T-helper 2 cell treated with Interferon-gamma antibody and Interleukin-4, amounts not matched to agents 5 μg/mL and 100 μg/mL, for 36 hours (primary cell): ENCODE data around the gene DDX28.
A peak's percentile ranks its signal among the peaks of the same experiment; 100 is the strongest.

Source experiments
- DNase-seq: peaks from one replicate; pipeline ENCODE4 v3.0.0; 2021; ENCODE audit warnings: low spot score
- H3K27ac Mint-ChIP-seq: one replicate; pipeline ENCODE4 v1.8.0; 2021; ENCODE audit warnings: mild to moderate bottlenecking, mixed read lengths
- H3K27me3 Mint-ChIP-seq: one replicate; pipeline ENCODE4 v1.8.0; 2021; ENCODE audit warnings: low read depth, mixed read lengths
- H3K36me3 Mint-ChIP-seq: one replicate; pipeline ENCODE4 v1.8.0; 2021; ENCODE audit warnings: low read depth, mixed read lengths
- H3K4me1 Mint-ChIP-seq: one replicate; pipeline ENCODE4 v1.8.0; 2021; ENCODE audit warnings: low read depth, mixed read lengths
- H3K4me3 Mint-ChIP-seq: one replicate; pipeline ENCODE4 v1.8.0; 2022; ENCODE audit warnings: mild to moderate bottlenecking, moderate library complexity, mixed read lengths
- H3K9me3 Mint-ChIP-seq: one replicate; pipeline ENCODE4 v1.8.0; 2021; ENCODE audit warnings: mixed read lengths

The DDX28 gene

DNA sequence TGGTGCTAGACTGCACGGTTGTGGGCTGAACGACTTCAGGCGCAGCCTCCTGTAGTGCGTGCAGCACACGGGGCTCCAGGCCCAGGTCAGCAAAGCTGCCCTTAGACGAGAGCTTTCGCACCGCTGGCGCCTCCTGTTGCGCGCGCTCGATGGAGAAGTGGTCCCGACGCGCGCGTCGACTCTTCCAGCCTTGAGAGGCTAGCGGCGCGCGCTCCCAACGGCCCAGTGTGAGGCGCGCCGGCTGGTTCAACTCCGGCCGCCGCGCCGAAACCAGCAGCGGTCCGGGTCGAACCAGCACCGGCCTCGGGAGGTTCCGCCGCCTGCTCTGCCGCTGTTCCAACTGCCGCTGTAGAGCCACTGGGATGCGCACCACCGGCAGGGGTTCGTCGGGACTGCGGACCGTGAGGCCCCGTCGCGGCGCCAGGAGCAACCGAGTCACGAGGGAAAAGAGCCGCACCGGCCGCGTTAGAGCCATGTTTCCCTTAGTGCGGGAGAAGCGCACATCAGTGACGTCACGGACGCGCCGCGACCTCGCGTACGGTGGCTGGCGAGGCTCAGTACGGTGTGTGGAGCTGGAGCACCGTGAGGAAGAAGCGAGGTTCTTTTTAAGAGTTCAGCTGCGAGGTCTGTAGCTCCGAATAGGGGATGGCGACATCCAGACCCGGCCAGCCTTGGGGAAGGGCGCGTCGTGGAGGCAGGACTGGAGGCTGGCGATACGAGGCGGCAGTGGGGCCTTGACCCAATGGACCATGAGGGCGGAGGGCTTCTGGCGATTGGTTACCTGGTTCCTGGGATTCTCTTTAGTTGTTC, at the start of gene DDX28, which contains the start of gene DUS2:
TSS of gene DDX28 (minus strand) at position 505 of the 810 bp plus-strand sequence. CDS start at position 475, 30 bp downstream.
TSS of gene DUS2 (plus strand) at position 557 of the 810 bp plus-strand sequence. CDS start 14,740 bp downstream, outside the sequence.
- peaks cover 13% of the 10 kb centered on the region for H3K4me1 Mint-ChIP-seq
- peak; percentile 94 for DNase-seq
- H3K27ac Mint-ChIP-seq, result peak within 1 kb of the TSS; percentile 96
- H3K36me3 Mint-ChIP-seq, result peaks cover 19% of the 10 kb centered on the region
- H3K9me3 Mint-ChIP-seq, result no peaks in the 10 kb centered on the region
- H3K4me3 Mint-ChIP-seq, result peak within 1 kb of the TSS; percentile 100
- no peaks in the 10 kb centered on the region for H3K27me3 Mint-ChIP-seq

DNA sequence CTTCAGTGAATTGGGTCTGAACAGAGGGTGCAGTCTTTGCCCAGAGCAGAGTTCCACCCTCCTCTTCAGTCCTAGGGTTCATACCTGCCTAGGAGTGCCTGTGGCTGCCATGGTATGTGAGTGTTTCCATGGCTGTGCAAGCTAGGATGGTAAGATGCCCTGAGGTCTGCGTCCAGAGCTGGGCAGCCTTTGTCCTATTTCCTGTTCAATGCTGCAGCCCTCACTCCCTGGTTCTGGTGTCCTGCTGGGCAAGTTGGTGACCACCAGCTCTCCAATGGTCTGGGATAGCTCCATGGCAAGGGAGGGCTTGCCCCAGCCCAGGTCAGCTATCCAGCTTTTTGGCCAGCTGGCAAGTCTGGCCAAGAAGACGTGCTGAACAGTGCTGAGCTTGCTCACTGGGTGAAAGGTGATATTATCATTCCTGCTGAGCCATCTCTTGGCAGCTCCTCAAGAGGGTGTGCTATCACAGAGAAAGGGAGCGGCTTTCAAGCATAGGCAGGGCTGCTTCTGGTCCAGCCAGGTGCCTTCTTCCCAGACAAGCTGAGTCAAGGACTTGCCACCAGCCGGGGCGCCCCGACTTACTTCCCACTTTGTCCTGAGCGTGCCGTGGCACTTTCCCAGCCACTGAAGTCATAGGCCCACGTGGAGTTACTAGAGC, 49.1 kb upstream of the DDX28 start:
- peaks cover 79% of the 10 kb centered on the region for H3K4me1 Mint-ChIP-seq
- DNase-seq, result no peak
- peaks cover 68% of the 10 kb centered on the region for H3K36me3 Mint-ChIP-seq
- H3K4me3 Mint-ChIP-seq, result peak overlapping the region; percentile 45
- H3K27me3 Mint-ChIP-seq, result no peaks in the 10 kb centered on the region
- H3K9me3 Mint-ChIP-seq, result no peaks in the 10 kb centered on the region
- peak overlapping the region; percentile 65 for H3K27ac Mint-ChIP-seq

DNA sequence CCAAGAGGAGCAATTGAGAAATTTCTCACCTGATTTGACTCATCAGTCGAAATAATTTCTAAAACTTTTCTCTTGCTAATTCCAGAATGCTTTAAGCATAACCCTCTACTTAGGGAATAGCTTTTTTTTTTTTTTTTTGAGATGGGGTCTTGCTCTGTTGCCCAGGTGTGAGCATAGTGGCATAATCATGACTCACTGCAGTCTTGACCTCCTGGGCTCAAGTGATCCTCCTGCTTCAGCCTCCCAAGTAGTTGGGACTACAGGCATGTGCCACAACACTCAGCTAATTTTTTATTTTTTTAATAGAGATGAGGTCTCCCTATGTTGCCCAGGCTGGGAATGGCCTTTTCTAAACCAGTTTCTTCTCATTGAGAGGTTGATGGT, 48.5 kb upstream of the DDX28 start:
- Mint-ChIP-seq H3K27ac (peak overlapping the region; percentile 93), H3K36me3 (peaks cover 66% of the 10 kb centered on the region), H3K27me3 (no peaks in the 10 kb centered on the region), H3K4me1 (peaks cover 80% of the 10 kb centered on the region), H3K9me3 (no peaks in the 10 kb centered on the region), H3K4me3 (peak overlapping the region; percentile 74)
- DNase-seq, result no peak

DNA sequence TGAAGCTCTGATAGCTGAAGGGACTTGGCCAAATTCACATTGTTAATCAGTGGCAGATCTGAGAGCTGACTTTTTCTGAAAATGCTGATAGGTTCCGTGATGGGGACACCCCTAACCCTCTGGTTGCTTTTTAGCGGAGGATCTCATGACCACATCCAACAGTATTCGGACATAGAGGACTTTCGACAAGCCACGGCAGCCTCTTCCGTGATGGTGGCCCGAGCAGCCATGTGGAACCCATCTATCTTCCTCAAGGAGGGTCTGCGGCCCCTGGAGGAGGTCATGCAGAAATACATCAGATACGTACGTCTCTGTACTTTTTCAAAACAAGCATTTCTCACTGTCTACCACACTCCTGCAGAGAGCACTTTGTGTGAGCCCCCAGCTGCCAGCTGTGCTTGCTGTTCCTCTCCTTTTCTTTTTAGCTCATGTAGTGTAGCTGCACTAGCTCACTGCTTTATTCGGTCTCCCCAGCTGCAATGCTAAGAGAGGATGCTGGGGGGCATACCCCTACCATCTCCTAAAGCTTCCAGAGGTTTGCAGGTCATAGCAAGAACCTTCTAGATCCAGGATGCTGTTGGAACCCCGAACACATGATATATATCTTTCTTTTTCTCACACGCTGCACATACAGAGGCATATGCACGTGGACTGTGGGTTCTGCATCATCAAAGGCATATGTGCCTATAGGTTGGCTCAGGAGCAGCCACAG, 47.9 kb upstream of the DDX28 start:
- H3K36me3 Mint-ChIP-seq, result peaks cover 65% of the 10 kb centered on the region
- no peak for DNase-seq
- H3K27me3 Mint-ChIP-seq, result no peaks in the 10 kb centered on the region

GRCh38 chr16:68070249-68070730, 47.3 kb upstream of the DDX28 start:
- Mint-ChIP-seq H3K27ac (peak overlapping the region; percentile 93), H3K4me3 (peak overlapping the region; percentile 74)

More for the DNA sequence above, 47.9 kb upstream of the DDX28 start:
- Mint-ChIP-seq H3K4me1 (peaks cover 80% of the 10 kb centered on the region), H3K27ac (peak overlapping the region; percentile 93), H3K9me3 (no peaks in the 10 kb centered on the region), H3K4me3 (peak overlapping the region; percentile 74)

DNA sequence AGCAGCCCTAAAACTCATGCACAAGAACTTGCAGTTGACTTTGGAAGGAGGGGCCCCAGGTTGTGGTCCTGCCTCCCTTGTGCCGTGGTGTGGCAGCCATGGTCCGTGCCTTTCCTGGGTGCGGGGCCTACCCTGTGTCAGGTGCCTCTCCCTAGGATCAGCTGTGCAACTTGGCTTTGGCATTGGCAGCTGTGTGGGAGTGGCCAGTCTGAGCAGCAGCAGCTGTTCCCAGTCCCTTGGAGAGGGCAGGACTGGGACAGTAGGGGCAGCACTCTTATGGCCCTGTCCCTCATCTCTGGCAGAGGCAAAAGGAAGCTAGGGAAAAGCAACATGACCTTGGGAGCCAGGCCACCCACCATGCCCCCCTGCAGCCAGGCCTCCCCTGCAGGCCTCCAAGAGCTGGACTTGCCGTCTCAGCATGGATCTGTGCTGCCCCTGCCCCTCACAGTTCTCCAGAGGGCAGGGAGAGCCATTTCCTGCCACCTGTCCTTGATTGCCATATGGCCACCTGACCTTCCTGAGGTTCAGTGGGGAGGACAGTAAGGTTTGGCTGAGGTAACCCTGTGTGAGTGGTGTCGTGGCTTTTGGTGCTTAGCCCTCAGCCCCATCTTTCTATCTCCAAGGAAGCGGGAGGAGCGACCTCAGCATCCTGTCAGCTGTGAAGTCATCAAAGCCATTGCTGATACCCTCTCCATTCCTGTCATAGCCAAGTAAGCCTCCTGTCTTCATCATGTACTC, 46.6 kb upstream of the DDX28 start:
- H3K4me1 Mint-ChIP-seq, result peaks cover 77% of the 10 kb centered on the region
- peaks cover 52% of the 10 kb centered on the region for H3K36me3 Mint-ChIP-seq
- DNase-seq, result no peak
- H3K4me3 Mint-ChIP-seq, result peak overlapping the region; percentile 74
- H3K27me3 Mint-ChIP-seq, result no peaks in the 10 kb centered on the region
- H3K9me3 Mint-ChIP-seq, result no peaks in the 10 kb centered on the region
- peak overlapping the region; percentile 93 for H3K27ac Mint-ChIP-seq

More at GRCh38 chr16:68070249-68070730, 47.3 kb upstream of the DDX28 start:
- Mint-ChIP-seq H3K36me3 (peaks cover 58% of the 10 kb centered on the region), H3K9me3 (no peaks in the 10 kb centered on the region), H3K4me1 (peaks cover 78% of the 10 kb centered on the region), H3K27me3 (no peaks in the 10 kb centered on the region)
- DNase-seq, result no peak

DNA sequence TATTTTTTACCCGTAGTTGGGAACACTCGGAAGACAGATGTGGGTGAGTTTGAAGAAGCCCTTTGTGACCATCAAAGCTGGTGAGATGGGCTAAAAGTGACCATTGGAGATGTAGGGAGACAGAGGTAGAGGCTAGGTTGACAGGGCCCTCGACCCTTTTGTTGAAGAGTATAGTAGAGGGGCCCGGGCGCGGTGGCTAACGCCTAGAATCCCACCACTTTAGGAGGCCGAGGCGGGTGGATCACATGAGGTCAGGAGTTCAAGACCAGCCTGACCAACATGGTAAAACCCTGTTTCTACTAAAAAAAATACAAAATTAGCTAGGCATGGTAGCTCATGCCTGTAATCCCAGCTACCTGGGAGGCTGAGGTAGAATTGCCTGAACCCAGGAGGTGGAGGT, 45.9 kb upstream of the DDX28 start:
- Mint-ChIP-seq H3K4me1 (peaks cover 78% of the 10 kb centered on the region), H3K4me3 (peak overlapping the region; percentile 39), H3K27ac (peak overlapping the region; percentile 93), H3K9me3 (no peaks in the 10 kb centered on the region), H3K36me3 (peaks cover 52% of the 10 kb centered on the region), H3K27me3 (no peaks in the 10 kb centered on the region)
- DNase-seq, result no peak

- Mint-ChIP-seq H3K36me3 (peaks cover 51% of the 10 kb centered on the region), H3K9me3 (no peaks in the 10 kb centered on the region)
Observed at GRCh38 chr16:68066763-68067162, 43.7 kb upstream of the DDX28 start.

DNA sequence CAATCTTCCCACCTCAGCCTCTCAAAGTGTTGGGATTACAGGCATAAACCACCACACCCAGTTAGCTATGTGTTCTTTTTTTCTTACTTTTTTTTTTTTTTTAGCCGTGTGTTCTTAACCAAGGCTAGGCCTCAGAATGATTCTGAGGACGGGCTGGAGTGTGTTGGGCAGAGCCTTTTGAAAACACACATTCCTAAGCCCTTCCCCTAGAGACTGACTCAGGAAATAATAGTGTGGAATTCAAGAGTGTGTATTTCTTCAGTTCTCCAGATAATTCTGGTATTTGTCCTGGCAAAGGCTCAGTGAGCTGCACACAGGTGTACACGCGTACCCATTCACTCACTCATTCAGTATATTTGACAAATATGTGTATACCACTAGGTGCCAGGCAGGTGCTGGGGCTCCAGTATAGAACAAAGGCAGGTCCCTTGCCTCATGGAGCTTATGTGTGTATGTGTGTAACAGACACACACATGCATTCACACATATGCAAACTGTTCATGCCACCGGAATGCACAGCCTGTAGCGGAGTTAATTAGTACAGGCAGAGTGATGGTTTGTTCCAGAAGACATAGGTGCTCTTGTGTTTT, 42.8 kb upstream of the DDX28 start:
- Mint-ChIP-seq H3K4me1 (peaks cover 78% of the 10 kb centered on the region), H3K4me3 (no peak overlapping the region), H3K27me3 (no peaks in the 10 kb centered on the region), H3K27ac (peak overlapping the region; percentile 89), H3K36me3 (peaks cover 51% of the 10 kb centered on the region), H3K9me3 (no peaks in the 10 kb centered on the region)
- no peak for DNase-seq

More at GRCh38 chr16:68066763-68067162, 43.7 kb upstream of the DDX28 start:
- H3K27ac Mint-ChIP-seq, result no peak overlapping the region
- H3K4me1 Mint-ChIP-seq, result peaks cover 77% of the 10 kb centered on the region
- no peak for DNase-seq
- no peak overlapping the region for H3K4me3 Mint-ChIP-seq
- H3K27me3 Mint-ChIP-seq, result no peaks in the 10 kb centered on the region

DNA sequence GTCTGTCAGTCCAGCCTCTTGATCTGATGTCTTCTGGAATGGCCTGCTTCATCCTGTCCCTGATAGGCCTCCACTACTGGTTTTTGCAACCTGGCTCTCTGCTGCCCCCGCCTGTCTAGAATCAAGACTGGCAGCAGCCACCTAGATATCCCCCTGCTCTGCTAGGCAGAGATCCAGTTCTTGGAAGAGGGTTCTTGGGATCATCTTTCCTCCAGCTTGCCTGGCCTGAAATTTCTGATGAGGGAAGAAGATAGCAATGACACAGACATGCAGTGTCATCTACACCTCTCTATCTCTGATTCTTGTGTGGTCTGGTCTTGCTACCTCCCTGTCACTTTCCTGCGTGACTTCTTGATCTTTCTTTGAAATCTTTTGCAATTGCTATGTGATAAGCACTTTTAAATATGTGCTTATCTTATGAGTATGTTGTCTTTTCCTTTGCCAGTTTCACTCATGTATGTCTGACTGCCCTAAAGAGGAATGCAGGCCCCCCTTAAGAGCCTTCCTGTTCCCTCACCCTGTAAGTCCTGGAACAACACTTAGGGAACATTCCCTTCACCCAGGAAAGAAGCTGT, 41.8 kb upstream of the DDX28 start:
- Mint-ChIP-seq H3K27me3 (no peaks in the 10 kb centered on the region), H3K27ac (peak overlapping the region; percentile 89), H3K4me3 (peak overlapping the region; percentile 56), H3K4me1 (peaks cover 73% of the 10 kb centered on the region), H3K9me3 (no peaks in the 10 kb centered on the region), H3K36me3 (peaks cover 47% of the 10 kb centered on the region)
- DNase-seq, result peak; percentile 68

DNA sequence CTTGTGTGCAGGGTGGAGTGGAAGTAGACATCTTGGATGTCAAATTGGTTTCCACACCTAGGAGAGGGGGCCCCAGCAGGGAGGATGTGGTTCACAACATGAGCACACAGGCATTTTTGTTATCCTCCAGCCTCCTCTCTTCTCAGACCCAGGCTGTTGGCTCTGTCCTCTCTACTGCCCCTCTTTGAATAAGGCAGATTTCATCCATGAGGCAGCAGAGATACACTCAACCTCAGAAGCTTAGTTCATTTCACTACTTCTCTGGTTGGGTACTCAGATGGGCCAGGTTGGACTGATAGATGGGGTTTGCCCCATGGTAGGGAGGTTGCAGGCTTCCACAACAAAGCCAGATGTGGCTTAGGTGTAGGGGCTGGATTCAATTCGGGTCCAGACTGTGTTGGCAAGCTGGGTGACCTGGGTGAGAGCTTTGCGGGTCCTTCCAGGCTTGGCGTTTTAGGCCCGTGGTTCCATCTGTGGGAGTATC, 39.9 kb upstream of the DDX28 start:
- peak overlapping the region; percentile 47 for H3K4me3 Mint-ChIP-seq

GRCh38 chr16:68061396-68061795, 38.4 kb upstream of the DDX28 start:
- Mint-ChIP-seq H3K4me1 (peaks cover 66% of the 10 kb centered on the region), H3K36me3 (peaks cover 54% of the 10 kb centered on the region)

More for the DNA sequence above, 39.9 kb upstream of the DDX28 start:
- Mint-ChIP-seq H3K4me1 (peaks cover 75% of the 10 kb centered on the region), H3K36me3 (peaks cover 56% of the 10 kb centered on the region), H3K27me3 (no peaks in the 10 kb centered on the region), H3K9me3 (no peaks in the 10 kb centered on the region), H3K27ac (peak overlapping the region; percentile 87)
- peak; percentile 48 for DNase-seq

More at GRCh38 chr16:68061396-68061795, 38.4 kb upstream of the DDX28 start:
- no peaks in the 10 kb centered on the region for H3K9me3 Mint-ChIP-seq
- no peak for DNase-seq
- no peaks in the 10 kb centered on the region for H3K27me3 Mint-ChIP-seq
- H3K4me3 Mint-ChIP-seq, result peak overlapping the region; percentile 8
- H3K27ac Mint-ChIP-seq, result peak overlapping the region; percentile 71
